Measurements from ENCODE around the gene ALKBH2. TPM values are rescaled to one million over a fixed set of nuclear protein-coding genes. Genes with fewer than 3 reads are reported as not detected.

The ALKBH2 gene
- polyA plus RNA-seq, 3 donors = 12.7 to 23.8 (median 15.4) TPM

DNA sequence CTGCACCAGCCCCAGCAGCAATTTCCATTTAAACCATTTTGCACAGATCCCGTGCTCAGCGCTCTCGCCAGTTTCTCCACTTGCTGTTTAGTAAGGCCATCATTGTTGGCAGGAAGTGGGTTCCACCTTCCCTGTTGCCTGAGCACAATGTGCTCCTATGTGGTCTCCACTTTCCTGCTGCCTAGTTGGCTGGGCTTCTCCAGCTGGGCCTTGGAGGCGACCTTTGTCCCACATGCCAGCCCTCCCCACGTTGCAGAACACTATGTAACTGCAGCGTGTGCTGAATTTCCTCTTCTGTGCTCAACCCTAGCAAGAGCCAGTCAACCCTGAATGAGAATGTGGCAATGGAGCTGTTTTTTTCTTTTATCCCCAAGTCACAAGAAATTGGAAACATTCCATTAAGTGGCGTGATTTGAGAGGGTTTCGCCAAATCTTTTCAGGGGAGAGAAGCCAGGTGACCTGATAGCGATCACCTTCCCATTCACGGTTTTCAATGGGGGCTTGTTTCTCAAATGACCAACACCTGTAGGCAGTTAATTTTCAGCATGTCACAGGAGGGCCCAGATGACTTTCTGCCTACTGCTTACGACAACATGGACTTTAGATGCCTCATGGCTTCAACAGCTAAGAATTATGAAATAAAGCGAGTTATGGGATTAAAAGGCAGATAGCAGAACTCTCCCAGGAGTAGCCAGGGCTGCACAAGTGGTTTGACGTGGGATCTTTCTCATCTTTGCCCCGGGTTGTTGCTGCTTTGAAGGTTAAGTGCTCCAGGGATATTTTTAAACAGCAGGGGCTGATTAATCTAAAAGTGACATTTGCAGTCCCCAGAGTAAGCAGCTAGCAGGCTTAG lies 22.7 kb upstream of the ALKBH2 start, which contains the start of gene ACACB:
Gene ACACB (plus strand): TSS at position 830 of the 853 bp plus-strand sequence. CDS start 22,819 bp downstream, outside the sequence.
- H3K27ac ChIP-seq (ENCODE audit: low read depth, low read length) = peak within 1 kb of the TSS; percentile 81
- WGBS, 3 donors = 15 to 41% (median 33%) methylated on average over 14 of the region's 14 CpGs

DNA sequence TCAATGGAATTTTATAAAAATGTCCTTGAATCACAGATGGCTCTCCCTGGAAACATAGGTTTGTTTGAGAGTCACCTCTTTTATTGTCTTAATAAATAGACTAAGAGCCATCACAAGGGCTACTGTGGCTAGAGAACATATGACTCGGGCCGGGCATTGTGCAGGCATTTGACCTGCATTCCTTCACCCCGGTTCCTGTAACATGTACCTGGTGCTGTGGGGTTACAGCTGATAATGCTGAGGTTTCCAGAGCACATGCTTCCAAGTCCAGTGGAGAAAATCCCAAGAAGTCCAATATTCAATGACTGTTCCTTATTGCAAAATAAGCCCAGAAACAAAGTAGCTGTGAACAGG lies 22.1 kb upstream of the ALKBH2 start:
- H3K27ac ChIP-seq (ENCODE audit: low read depth, low read length) = no peak overlapping the region
- WGBS, 3 donors = 17 to 58% (median 49%) methylated on average over 3 of the region's 3 CpGs

GRCh38 chr12:109114644-109115043 lies 21.4 kb upstream of the ALKBH2 start:
- 35 to 79% (median 70%) methylated on average over 2 of the region's 2 CpGs for WGBS, 3 donors
- H3K27ac ChIP-seq (ENCODE audit: low read depth, low read length) = no peak overlapping the region

DNA sequence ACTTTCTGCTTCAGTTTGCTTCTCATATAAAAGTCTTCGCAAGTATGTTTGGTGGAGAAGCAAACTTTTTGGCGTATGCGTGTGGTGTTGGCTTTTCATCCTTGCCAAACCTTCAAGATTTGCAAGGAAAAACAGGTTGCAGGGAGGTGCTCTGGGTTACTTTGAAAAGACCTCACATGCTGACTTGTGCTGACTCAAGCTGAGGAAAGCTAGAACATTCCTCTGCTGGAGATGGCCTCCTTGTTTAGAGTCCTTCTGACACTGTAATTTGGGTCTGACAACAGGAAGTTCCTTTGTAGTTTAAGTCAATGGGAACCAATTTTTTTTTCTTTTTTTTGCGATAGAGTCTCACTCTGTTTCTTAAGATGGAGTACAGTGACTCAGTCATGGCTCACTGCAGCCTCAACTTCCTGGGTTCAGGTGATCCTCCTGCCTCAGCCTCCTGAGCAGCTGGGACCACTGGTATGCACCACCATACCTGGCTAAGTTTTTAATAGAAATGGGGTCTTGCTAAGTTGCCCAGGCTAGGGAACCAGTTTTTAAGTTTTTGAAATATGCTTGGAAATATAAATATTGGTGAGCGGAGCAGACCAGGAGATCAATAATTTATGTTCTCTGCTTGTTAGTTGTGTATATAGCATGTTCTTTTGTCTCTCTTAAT lies 20.5 kb upstream of the ALKBH2 start:
- whole genome bisulfite sequencing, 3 donors = 34 to 85% (median 79%) methylated on average over 5 of the region's 5 CpGs
- H3K27ac ChIP-seq (ENCODE audit: low read depth, low read length) = no peak overlapping the region

GRCh38 chr12:109112720-109113465 lies 19.6 kb upstream of the ALKBH2 start:
- no peak overlapping the region for H3K27ac ChIP-seq (ENCODE audit: low read depth, low read length)

DNA sequence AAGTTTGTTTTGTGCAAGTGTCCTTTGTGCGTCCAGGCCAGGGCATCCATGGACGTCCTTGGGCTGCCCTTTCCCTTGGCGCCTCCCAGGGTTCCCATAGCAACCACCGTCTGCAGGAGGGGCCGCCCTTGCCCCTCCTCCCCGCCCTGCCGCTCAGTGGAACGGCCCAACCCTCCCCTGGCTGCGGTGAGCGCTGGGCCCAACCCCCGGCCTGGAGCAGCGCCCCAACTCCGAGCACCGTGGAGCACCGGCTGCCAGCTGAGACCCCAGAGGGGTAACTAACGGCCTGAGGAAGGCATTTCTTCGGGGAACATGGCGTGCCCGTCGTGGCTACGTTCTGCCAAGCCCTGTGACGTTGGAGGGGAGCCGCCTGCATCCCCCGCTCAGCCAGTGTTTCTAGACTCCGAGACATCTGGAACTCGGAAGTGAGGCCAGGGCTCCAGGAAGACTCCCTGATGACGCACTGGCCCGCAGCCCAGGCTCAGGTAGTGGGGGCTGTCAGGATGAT lies 17.8 kb upstream of the ALKBH2 start:
- WGBS, 3 donors = 2 to 19% (median 9%) methylated on average over 28 of the region's 28 CpGs
- H3K27ac ChIP-seq (ENCODE audit: low read depth, low read length) = peak overlapping the region; percentile 83

More at GRCh38 chr12:109112720-109113465, 19.6 kb upstream of the ALKBH2 start:
- 38 to 78% (median 73%) methylated on average over 11 of the region's 11 CpGs for WGBS, 3 donors

DNA sequence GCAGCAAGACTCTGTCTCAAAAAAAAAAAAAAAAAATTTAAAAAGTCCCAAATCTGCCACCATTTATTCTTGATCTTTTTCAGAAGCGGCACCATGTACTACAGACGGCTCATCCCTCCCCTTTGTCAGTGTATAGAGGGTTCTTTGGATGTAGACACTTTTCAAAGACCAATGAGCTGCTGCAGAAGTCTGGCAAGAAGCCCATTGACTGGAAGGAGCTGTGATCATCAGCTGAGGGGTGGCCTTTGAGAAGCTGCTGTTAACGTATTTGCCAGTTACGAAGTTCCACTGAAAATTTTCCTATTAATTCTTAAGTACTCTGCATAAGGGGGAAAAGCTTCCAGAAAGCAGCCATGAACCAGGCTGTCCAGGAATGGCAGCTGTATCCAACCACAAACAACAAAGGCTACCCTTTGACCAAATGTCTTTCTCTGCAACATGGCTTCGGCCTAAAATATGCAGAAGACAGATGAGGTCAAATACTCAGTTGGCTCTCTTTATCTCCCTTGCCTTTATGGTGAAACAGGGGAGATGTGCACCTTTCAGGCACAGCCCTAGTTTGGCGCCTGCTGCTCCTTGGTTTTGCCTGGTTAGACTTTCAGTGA lies 16.6 kb upstream of the ALKBH2 start:
- no peak overlapping the region for H3K27ac ChIP-seq (ENCODE audit: low read depth, low read length)
- 90 to 94% (median 90%) methylated on average over 6 of the region's 6 CpGs for WGBS, 3 donors

DNA sequence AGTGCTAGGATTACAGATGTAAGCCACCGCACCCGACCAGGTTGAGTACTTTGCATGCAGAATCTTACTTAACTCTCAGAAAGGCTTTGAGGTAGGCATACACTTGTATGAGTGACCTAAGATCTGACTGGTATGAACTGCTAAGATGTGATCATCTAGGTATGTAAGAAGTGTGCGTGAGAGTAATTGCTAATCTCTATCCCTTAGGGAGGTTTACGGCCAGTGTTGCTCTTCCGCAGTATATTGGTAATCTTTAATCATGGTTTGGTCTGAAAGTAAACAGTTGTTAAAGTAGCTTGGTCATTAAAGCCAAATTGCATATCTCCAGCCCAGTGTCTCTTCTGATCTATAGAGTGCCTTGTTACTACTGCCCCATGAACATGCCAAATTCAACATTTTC lies 11.9 kb upstream of the ALKBH2 start:
- H3K27ac ChIP-seq (ENCODE audit: low read depth, low read length) = no peak overlapping the region
- WGBS, 3 donors = 89 to 94% (median 94%) methylated on average over 5 of the region's 5 CpGs

DNA sequence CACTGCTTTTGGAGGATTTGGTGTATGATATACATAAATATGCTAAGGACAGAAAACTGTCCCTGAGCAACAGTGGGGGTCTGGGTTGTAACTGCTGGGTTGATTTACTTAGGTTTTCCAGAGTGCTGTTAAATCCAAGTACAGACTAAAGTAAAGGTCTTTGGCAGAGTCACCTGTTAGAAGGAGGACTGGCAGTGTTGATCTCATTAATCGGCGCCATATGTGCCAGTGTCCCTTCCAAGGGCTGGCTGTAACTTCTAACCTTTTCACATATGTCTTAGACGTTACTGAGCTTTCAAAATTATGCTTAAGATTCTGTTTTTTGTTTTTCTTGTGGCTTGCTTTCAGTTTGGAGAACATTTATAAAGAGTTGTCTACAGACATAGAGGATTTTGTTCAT lies 9.2 kb upstream of the ALKBH2 start:
- WGBS, 3 donors = 86 to 92% (median 87%) methylated on average over 3 of the region's 3 CpGs
- H3K27ac ChIP-seq (ENCODE audit: low read depth, low read length) = no peak overlapping the region

DNA sequence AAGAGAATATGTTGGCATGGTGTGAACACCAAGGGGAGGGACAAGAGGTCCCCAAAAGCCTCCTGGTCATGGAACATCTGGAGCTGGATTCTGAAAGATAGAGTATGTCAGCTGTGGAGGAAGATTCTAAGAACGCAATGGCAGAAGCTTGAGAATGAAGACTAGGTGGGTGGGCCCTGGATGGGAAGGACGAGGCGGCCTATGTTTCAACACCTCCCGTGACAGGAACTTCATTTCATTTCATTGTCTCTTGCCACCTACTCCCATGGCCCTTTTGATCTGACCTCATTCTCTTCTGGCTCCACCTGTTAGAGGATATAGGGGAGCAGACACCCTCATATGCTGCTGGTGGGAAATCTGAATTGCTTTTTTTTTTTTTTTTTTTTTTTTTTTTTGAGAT lies 7.5 kb upstream of the ALKBH2 start:
- no peak overlapping the region for H3K27ac ChIP-seq (ENCODE audit: low read depth, low read length)
- 65 to 96% (median 65%) methylated on average over 4 of the region's 4 CpGs for WGBS, 3 donors

GRCh38 chr12:109099431-109100020 lies 6.3 kb upstream of the ALKBH2 start:
- WGBS, 3 donors = 68 to 75% (median 70%) methylated on average over 12 of the region's 12 CpGs
- no peak overlapping the region for H3K27ac ChIP-seq (ENCODE audit: low read depth, low read length)

DNA sequence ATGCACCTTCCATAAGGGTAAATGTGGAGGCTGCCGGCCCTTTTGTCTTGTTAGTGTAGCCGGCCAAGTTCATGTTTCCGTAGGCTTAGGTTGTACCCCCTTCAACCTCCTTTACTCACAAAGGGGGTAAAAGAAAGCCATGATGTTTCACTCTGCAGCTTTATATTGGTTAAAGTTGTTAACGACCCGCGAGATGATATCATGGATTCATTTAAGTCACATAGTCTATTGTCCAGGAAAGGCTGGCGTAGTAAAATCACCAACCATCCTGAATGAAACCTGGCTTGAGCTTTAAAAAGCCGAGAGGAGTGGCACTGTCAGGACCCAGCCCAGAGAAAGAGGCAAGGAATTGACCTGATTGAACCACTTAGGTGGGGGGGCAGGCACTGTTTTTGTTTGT lies 5.4 kb upstream of the ALKBH2 start:
- H3K27ac ChIP-seq (ENCODE audit: low read depth, low read length) = peak overlapping the region; percentile 14
- WGBS, 3 donors = 3 to 5% (median 4%) methylated on average over 8 of the region's 8 CpGs

- H3K27ac ChIP-seq (ENCODE audit: low read depth, low read length) = peak overlapping the region; percentile 14
- WGBS, 3 donors = 0% methylated on average over 32 of the region's 32 CpGs
Observed at GRCh38 chr12:109098183-109098604, 4.9 kb upstream of the ALKBH2 start.

- H3K27ac ChIP-seq (ENCODE audit: low read depth, low read length) = peak within 1 kb of the TSS; percentile 14
- 0 to 1% (median 0%) methylated on average over 61 to 71 of the region's 71 CpGs for WGBS, 3 donors
Observed at GRCh38 chr12:109097435-109098182, 4.3 kb upstream of the ALKBH2 start, which contains the start of gene UNG. Gene UNG, plus strand, starts transcription at chr12:109097597. Its CDS starts 83 bp downstream, at chr12:109097680.

GRCh38 chr12:109097140-109097434 lies 3.8 kb upstream of the ALKBH2 start:
- no peak overlapping the region for H3K27ac ChIP-seq (ENCODE audit: low read depth, low read length)
- 35 to 37% (median 35%) methylated on average over 11 of the region's 11 CpGs for WGBS, 3 donors

GRCh38 chr12:109092497-109093021 lies 713 bp downstream of the ALKBH2 start:
- H3K27ac ChIP-seq (ENCODE audit: low read depth, low read length) = no peak overlapping the region
- 18 to 63% (median 33%) methylated on average over 6 of the region's 6 CpGs for WGBS, 3 donors

- H3K27ac ChIP-seq (ENCODE audit: low read depth, low read length) = no peak overlapping the region
- 84 to 91% (median 89%) methylated on average over 7 of the region's 7 CpGs for WGBS, 3 donors
Observed at GRCh38 chr12:109089683-109090082, 3.6 kb downstream of the ALKBH2 start.
